Lower leg skin (tissue), 3 donors: ENCODE data around the gene WBP2.
"Not testable (repeated sequence)": the region's sequence is repeated elsewhere in the genome, so short reads cannot be mapped to it uniquely, and the experiment has no call there.

ENCODE experiments used
- CTCF ChIP-seq, 3 donors: fragments of 450-650 bp; IDR thresholded peaks; one replicate each; pipeline ENCODE4 v1.5.1; 2016; ENCODE audit warnings: antibody characterized with exemption in 3 of 3, mild to moderate bottlenecking in 3 of 3, moderate library complexity in 2 of 3
- POLR2A ChIP-seq, 2 donors: fragments of 450-650 bp; IDR thresholded peaks; one replicate each; pipeline ENCODE4 v1.6.1; 2016 to 2017; ENCODE audit warnings: antibody characterized with exemption in 2 of 2, mild to moderate bottlenecking in 1 of 2, moderate library complexity in 1 of 2

GRCh38 chr17:75810756-75811155 lies 44.4 kb downstream of the WBP2 start:
- not testable (repeated sequence) for TF ChIP-seq POLR2A, CTCF (IDR thresholded peaks at IDR 0.05)
